ENCODE data around the gene CHKB.

Gene CHKB

GRCh38 chr22:50606165-50606945 is 23.7 kb upstream of the CHKB start:
- no peak for DNase-seq (ENCODE audit: insufficient read length, low spot score)
- no peak for FAIRE-seq
- TF ChIP-seq, protein P1, sequence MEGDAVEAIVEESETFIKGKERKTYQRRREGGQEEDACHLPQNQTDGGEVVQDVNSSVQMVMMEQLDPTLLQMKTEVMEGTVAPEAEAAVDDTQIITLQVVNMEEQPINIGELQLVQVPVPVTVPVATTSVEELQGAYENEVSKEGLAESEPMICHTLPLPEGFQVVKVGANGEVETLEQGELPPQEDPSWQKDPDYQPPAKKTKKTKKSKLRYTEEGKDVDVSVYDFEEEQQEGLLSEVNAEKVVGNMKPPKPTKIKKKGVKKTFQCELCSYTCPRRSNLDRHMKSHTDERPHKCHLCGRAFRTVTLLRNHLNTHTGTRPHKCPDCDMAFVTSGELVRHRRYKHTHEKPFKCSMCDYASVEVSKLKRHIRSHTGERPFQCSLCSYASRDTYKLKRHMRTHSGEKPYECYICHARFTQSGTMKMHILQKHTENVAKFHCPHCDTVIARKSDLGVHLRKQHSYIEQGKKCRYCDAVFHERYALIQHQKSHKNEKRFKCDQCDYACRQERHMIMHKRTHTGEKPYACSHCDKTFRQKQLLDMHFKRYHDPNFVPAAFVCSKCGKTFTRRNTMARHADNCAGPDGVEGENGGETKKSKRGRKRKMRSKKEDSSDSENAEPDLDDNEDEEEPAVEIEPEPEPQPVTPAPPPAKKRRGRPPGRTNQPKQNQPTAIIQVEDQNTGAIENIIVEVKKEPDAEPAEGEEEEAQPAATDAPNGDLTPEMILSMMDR (IDR thresholded peaks at IDR 0.05; ENCODE audit: insufficient read depth, missing control alignments): no peak

GRCh38 chr22:50605613-50606074 is 23.0 kb upstream of the CHKB start:
- no peak for DNase-seq (ENCODE audit: insufficient read length, low spot score)
- no peak for FAIRE-seq

GRCh38 chr22:50605002-50605612 is 22.5 kb upstream of the CHKB start:
- TF ChIP-seq, protein P1 (IDR thresholded peaks at IDR 0.05; ENCODE audit: insufficient read depth, missing control alignments): no peak
- DNase-seq (ENCODE audit: insufficient read length, low spot score) (no peak), FAIRE-seq (no peak)

More at GRCh38 chr22:50605613-50606074, 23.0 kb upstream of the CHKB start:
- TF ChIP-seq, protein P1 (IDR thresholded peaks at IDR 0.05; ENCODE audit: insufficient read depth, missing control alignments): no peak

GRCh38 chr22:50604256-50605001 is 21.8 kb upstream of the CHKB start:
- TF ChIP-seq, protein P1 (IDR thresholded peaks at IDR 0.05; ENCODE audit: insufficient read depth, missing control alignments): no peak
- FAIRE-seq (no peak), DNase-seq (ENCODE audit: insufficient read length, low spot score) (no peak)

GRCh38 chr22:50603511-50604255 is 21.0 kb upstream of the CHKB start:
- FAIRE-seq: no peak
- TF ChIP-seq, protein P1 (IDR thresholded peaks at IDR 0.05; ENCODE audit: insufficient read depth, missing control alignments): no peak
- no peak for DNase-seq (ENCODE audit: insufficient read length, low spot score)

DNA sequence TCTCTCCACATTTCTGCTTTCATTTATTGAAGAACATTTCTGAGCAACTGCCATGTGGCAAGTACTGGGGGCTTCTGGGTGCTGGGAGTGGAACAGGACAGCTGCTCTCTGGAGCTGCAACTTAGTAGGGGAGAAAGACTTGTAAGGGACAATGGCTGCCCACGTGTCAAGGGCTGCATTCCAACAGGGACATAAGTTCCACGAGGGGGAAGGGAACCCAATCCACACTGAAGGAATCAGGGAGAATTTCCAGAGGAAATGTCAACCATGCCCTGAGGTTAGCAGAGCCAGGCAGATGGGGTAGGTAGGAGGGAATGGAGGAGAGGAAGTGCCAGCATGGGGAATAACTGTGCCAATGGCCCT is 19.7 kb upstream of the CHKB start:
- TF ChIP-seq, protein P1 (IDR thresholded peaks at IDR 0.05; ENCODE audit: insufficient read depth, missing control alignments): no peak
- no peak for DNase-seq (ENCODE audit: insufficient read length, low spot score)
- FAIRE-seq: no peak
